ENCODE measurements around the gene SCPEP1.
"Not testable (repeated sequence)": the region's sequence is repeated elsewhere in the genome, so short reads cannot be mapped to it uniquely, and the experiment has no call there.

SCPEP1 gene, protein sequence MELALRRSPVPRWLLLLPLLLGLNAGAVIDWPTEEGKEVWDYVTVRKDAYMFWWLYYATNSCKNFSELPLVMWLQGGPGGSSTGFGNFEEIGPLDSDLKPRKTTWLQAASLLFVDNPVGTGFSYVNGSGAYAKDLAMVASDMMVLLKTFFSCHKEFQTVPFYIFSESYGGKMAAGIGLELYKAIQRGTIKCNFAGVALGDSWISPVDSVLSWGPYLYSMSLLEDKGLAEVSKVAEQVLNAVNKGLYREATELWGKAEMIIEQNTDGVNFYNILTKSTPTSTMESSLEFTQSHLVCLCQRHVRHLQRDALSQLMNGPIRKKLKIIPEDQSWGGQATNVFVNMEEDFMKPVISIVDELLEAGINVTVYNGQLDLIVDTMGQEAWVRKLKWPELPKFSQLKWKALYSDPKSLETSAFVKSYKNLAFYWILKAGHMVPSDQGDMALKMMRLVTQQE

DNA sequence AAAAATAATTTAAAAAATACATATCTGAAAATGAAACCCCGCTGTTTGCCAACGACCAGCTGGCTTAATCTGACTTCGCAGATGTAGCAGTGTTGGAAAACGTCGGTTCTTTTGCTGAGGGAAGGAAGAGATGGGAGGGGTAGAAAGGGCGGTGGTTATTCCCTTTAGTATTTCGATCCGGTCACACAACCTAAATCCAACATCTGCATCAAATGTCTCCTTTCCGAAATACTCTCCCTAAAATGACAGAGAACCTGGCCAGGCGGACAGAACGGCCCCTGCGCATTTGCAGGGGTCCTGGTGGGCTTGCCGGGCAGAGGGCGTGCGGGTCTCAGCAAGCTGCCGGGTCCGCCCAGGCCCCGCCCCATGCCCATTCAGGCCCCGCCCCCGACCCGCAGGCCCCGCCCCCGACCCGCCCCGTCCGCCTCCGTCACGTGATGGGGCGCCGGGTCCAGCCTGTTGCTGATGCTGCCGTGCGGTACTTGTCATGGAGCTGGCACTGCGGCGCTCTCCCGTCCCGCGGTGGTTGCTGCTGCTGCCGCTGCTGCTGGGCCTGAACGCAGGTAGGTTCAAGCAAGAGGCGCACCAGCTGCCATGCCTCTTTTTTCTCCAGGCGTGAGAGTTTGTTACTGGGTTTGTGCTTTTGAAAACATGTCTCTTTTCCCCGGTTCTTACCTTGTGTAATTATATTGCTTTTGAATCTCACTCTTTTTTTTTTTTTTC lies at the start of gene SCPEP1:
TSS of gene SCPEP1 (plus strand) at position 459 of the 723 bp plus-strand sequence. CDS start at position 488, 29 bp downstream.
- peak; percentile 88 for DNase-seq

DNA sequence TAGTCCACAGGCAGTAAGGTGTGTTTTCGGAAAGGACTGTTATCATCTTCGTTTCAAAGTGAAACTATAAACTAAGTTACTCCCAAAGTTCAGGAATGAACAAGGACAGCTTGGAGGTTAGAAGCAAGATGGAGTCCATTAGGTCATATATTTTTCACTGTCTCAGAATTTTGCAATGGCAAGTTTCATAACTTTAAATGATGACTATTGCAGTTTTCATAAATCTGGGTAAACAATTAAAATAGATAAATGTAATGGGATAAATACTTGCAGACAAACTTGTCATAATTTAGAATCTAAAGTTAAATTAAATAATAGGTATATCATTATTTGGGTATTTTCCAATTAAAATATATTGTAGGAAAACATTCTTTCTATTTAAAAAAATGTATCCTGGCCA lies 49.3 kb upstream of the SCPEP1 start:
- DNase-seq: no peak

- DNase-seq: no peak
Measured at GRCh38 chr17:56929362-56929969, 48.5 kb upstream of the SCPEP1 start.

DNA sequence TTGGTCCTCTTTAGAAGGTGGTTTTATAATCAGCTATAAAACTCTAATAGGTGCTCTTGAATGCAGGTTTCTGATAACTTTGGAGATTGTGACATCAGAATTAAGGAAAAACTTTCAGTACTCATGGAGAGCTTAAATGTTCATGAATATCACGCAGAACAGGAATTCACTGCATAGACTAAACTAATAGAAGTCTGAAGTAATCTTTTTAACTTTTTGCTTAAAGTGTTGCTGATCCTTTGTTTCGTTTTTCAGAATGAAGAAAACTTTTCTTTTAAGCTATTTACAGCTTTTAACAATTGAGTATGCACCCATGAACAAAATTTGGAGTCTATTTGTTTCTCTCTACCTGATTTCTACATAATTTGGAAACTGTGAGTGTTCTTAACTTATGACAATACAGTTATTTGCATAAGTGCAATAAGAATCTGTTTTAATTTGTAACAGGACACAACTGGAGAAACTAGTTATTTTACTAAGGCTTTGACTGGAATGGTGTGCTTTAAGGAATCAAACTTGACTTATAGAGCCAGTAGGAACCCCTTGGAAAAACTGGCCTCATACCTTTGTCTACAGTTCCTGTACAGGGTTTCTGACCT lies 47.1 kb upstream of the SCPEP1 start:
- no peak for DNase-seq

DNA sequence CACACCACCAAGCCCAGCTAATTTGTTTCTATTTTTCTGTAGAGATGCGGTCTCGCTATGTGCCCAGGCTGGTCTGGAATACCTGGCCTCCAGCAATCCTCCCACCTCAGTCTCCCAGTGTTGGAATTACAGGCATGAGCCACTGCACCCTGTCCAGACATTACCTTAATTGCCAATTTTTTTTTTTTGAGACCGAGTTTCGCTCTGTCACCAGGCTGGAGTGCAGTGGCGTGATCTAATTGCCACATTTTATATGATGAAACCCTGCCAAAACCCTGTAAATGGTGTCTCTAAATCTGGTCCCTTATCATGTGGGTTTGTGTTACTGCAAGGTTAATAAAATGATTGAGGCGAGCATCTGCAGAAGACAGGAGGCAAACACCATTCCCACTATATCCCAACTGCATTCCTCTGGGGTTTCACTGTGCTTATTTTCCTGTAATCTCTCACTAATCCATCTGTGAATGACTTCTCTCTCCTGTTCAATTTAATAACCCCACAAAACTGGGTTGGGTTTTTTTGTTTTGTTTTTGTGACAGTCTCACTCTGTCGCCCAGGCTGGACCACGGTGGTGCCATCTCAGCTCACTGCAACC lies 44.7 kb upstream of the SCPEP1 start:
- DNase-seq: no peak

- no peak for DNase-seq
Measured at GRCh38 chr17:56933868-56934267, 44.1 kb upstream of the SCPEP1 start.

DNA sequence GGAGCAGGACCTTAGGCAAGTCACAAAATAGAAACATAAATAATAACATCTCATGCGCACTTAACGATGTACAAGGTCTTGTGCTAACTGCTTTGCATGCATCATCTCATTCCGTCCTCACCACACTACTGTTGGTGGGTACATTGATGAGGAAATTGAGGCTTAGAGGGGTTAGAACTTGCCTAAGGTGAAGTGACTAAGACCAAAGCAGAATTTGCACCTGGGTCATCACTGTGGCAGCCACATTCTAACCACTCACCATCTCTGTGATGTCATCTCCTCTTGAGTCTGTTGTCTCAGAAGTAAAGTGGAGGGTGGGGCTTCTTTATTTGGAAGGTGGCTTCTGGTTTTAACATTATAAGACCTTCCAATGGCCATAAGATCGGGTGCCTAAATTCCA lies 43.7 kb upstream of the SCPEP1 start:
- DNase-seq: no peak

- no peak for DNase-seq
Measured at GRCh38 chr17:56935461-56935860, 42.5 kb upstream of the SCPEP1 start.

GRCh38 chr17:56936697-56937322 lies 41.1 kb upstream of the SCPEP1 start:
- DNase-seq: no peak

- DNase-seq: no peak
Measured at GRCh38 chr17:56937687-56938086, 40.2 kb upstream of the SCPEP1 start.

- DNase-seq: not testable (repeated sequence)
Measured at GRCh38 chr17:56938206-56938605, 39.7 kb upstream of the SCPEP1 start.

- peak; percentile 91 for DNase-seq
Measured at GRCh38 chr17:56939869-56940484, 38.0 kb upstream of the SCPEP1 start.

- DNase-seq: no peak
Measured at GRCh38 chr17:56943505-56944125, 34.3 kb upstream of the SCPEP1 start.

DNA sequence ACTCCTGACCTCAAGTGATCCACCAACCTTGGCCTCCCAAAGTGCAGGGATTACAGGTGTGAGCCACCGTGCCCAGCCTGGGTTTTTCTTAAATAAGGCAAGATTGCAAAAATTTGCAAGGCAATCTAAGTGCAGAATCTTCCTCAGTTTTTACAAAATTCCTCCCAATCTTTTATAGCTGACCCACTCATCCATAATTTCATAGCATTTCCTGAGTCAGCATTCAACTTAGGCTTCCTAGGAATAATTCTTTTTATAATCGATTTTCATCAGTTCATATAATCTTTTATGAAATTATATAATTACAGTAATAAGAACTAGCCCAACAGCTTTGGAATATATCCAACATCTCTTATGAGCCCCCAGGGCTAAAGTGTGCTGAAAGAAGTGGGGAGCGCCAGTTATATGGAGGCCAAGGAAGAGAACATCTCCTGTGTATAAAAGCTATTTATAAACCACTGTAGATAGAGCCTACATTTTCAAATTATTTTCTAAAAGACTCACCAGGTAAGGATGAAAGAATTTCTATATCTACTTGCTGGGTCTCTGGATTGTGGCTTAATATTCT lies 31.9 kb upstream of the SCPEP1 start:
- no peak for DNase-seq

- no peak for DNase-seq
Measured at GRCh38 chr17:56947741-56948140, 30.2 kb upstream of the SCPEP1 start.

GRCh38 chr17:56948491-56948890 lies 29.4 kb upstream of the SCPEP1 start:
- DNase-seq: no peak

DNA sequence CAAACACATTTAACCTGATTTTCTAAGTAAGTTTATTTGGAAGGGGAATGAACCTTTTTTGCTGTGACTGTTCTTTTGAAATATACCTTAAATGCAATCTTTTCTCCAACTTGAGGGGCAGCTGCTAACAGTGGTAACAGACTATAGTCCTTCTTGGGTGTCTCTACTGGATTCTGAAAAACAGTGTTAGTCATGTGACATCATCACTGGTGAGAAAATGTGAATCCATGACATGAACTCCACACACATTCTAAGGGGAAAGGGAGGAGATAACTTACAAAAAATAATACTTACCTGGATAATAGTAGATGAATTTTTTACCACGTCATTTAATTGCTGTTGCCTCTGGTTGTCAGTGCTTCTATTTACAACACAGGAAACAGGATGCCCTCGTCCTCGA lies 28.3 kb upstream of the SCPEP1 start:
- no peak for DNase-seq

DNA sequence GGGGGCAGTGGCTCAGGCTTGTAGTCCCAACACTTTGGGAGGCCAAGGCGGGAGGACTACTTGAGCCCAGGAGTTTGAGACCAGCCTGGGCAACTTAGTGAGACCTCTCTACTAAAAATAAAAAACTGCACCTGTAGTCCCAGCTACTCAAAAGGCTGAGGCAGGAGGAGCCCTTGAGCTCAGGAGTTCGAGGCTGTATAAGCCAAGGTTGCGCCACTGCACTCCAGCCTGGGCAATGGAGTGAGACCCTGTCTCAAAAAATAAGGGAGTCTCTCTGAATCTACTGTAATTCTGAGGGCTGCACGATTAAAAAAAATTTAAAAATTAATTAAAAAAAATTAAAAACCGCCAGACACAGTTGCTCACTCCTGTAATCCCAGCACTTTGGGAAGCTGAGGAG lies 20.9 kb upstream of the SCPEP1 start:
- no peak for DNase-seq

GRCh38 chr17:56960596-56961538 lies 17.1 kb upstream of the SCPEP1 start, which contains the start of gene COIL:
TSS of gene COIL (minus strand) at chr17:56961050. CDS start at chr17:56961019, 31 bp downstream.
- DNase-seq: peak; percentile 97

DNA sequence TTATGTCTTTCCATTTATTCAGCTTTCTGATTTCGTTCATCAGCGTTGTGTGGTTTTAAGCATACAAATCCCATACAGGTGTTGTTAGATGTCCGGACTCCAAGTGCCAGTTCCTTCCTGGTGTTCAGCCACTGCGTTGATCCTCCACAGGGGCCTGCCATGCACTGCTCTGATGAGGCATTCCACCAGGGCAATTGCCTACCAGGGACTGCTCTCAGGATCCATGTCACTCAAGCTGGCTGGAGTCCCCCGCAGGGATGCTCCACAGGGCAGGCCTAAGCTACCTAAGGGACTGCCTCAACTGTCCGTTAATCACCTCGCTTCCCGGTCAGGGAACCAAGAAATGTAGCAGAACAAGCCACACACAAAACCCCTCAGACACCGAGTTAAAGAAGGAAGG lies 12.7 kb upstream of the SCPEP1 start:
- not testable (repeated sequence) for DNase-seq
